ENCODE results near the gene FAM181A.

DNA sequence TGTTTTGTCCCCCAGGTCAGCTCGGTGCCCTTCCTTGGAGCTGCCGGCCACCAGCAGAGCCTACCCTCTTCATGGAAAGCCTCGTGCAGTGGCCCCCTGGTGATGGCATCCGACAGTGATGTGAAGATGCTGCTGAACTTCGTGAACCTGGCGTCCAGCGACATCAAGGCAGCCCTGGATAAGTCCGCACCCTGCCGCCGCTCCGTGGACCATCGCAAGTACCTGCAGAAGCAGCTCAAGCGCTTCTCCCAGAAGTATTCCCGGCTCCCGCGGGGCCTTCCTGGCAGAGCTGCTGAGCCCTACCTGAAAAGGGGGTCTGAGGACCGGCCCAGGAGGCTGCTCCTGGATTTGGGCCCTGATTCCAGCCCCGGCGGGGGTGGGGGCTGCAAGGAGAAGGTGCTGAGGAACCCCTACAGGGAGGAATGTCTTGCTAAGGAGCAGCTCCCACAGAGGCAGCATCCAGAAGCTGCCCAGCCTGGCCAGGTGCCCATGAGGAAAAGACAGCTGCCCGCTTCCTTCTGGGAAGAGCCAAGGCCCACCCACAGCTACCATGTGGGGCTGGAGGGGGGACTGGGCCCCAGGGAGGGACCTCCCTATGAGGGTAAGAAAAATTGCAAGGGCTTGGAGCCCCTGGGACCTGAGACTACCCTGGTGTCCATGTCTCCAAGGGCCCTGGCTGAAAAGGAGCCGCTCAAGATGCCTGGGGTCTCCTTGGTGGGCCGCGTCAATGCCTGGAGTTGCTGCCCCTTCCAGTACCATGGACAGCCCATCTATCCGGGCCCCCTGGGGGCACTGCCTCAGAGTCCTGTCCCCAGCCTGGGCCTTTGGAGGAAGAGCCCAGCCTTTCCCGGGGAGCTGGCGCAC, 1.3 kb downstream of the FAM181A start:
- no peak for TF ChIP-seq CTCF (optimal IDR thresholded peaks at IDR 0.05 in 1 of 3, IDR thresholded peaks at IDR 0.05 in 1 of 3, conservative IDR thresholded peaks at IDR 0.05 in 1 of 3; ENCODE audit: extremely low read depth in 1 of 3, insufficient read depth in 2 of 3, low read length in 3 of 3)
- TF ChIP-seq EZH2 (IDR thresholded peaks at IDR 0.05; ENCODE audit: low read length): no peak

Measured in keratinocyte (primary cell).